Common myeloid progenitor, CD34-positive (primary cell): ENCODE results near the gene C10orf67.

Experiments used
- CTCF ChIA-PET: fragments of 350-600 bp; sonication (Branson Sonifier 250); formaldehyde crosslinking; loops from one replicate; lab custom pipeline; 2021; ENCODE audit warnings: antibody characterized with exemption; lab: Charles Lee
- POLR2A ChIA-PET: fragments of 350-600 bp; sonication (Branson Sonifier 250); formaldehyde crosslinking; loops from one replicate; lab custom pipeline; 2021; ENCODE audit warnings: antibody characterized with exemption; lab: Charles Lee
- DNase-seq, 3 donors: peaks; one replicate each; pipeline versions ENCODE4 v3.0.0 to v3.0.0-alpha.2; 2013
- H3K27ac ChIP-seq, 2 experiments: 1 replicate in 1 of 2; 2 replicates in 1 of 2; pipeline ENCODE4 v1.7.0; 2013; ENCODE audit warnings: inconsistent platforms in 2 of 2, low read length in 2 of 2, mild to moderate bottlenecking in 2 of 2, low read depth in 1 of 2, moderate library complexity in 1 of 2; ENCODE audit not compliant: severe bottlenecking in 2 of 2, insufficient read depth in 1 of 2, poor library complexity in 1 of 2
- H3K27me3 ChIP-seq, 5 experiments: replicated peaks in 2 of 5; 1 replicate in 3 of 5; 2 replicates in 2 of 5; pipeline versions ENCODE4 v1.6.1 to v1.7.0; 2013; ENCODE audit warnings: low read length in 4 of 5, mild to moderate bottlenecking in 2 of 5, moderate library complexity in 2 of 5, inconsistent platforms in 1 of 5; ENCODE audit not compliant: insufficient read depth in 5 of 5, control insufficient read depth in 4 of 5
- H3K36me3 ChIP-seq, 4 experiments: 1 replicate in 2 of 4; 2 replicates in 2 of 4; pipeline versions ENCODE4 v1.6.1 to v1.7.0; 2013; ENCODE audit warnings: low read length in 3 of 4, control low read depth in 1 of 4, mild to moderate bottlenecking in 1 of 4; ENCODE audit not compliant: control insufficient read depth in 4 of 4, insufficient read depth in 4 of 4
- H3K4me1 ChIP-seq, 4 experiments: 1 replicate in 3 of 4; 2 replicates in 1 of 4; pipeline versions ENCODE4 v1.6.1 to v1.7.1; 2013; ENCODE audit warnings: low read length in 3 of 4, mild to moderate bottlenecking in 3 of 4, control low read depth in 1 of 4, inconsistent platforms in 1 of 4, moderate library complexity in 1 of 4; ENCODE audit not compliant: control insufficient read depth in 4 of 4, insufficient read depth in 4 of 4; ENCODE audit errors: control extremely low read depth in 1 of 4
- H3K4me3 ChIP-seq, 7 experiments: 1 replicate in 4 of 7; 2 replicates in 3 of 7; pipeline versions ENCODE4 v1.5.1 to v1.7.0; 2013; ENCODE audit warnings: mild to moderate bottlenecking in 7 of 7, low read length in 6 of 7, moderate library complexity in 6 of 7, inconsistent platforms in 2 of 7, low read depth in 2 of 7, control low read depth in 1 of 7; ENCODE audit not compliant: insufficient read depth in 4 of 7, control insufficient read depth in 1 of 7; ENCODE audit errors: extremely low read depth in 1 of 7
- H3K9me3 ChIP-seq, 5 experiments: 1 replicate in 4 of 5; 2 replicates in 1 of 5; pipeline versions ENCODE4 v1.6.1 to v1.7.1; 2013; ENCODE audit warnings: low read length in 4 of 5, mild to moderate bottlenecking in 2 of 5, inconsistent platforms in 1 of 5, low read depth in 1 of 5, moderate library complexity in 1 of 5; ENCODE audit not compliant: control insufficient read depth in 4 of 5, insufficient read depth in 2 of 5; ENCODE audit errors: control extremely low read depth in 1 of 5
- WGBS: methylation state at CpG from one replicate; pipeline ENCODE4 v1.1.5; 2013; ENCODE audit not compliant: insufficient coverage; 5-methylcytosine and 5-hydroxymethylcytosine counted together

Gene C10orf67

GRCh38 chr10:23200586-23200985 lies 144.0 kb downstream of the C10orf67 start:
- H3K27me3 ChIP-seq, result peaks cover 37 to 99% (median 83%) of the 10 kb centered on the region in 5 experiments
- 10% methylated on average over 9 of the region's 12 CpGs for WGBS

GRCh38 chr10:23199768-23200511 lies 144.7 kb downstream of the C10orf67 start:
- ChIA-PET POLR2A (no interaction called here), CTCF (interaction anchor here (2.1 kb wide), 1 partner anchor 42 kb away, joined by 5 read pairs; no protein-coding TSS in a partner anchor)
- 3% methylated on average over 19 of the region's 30 CpGs for WGBS
- Histone ChIP-seq H3K27ac (no peak overlapping the region), H3K4me3 (no peak overlapping the region), H3K36me3 (no peaks in the 10 kb centered on the region), H3K4me1 (peaks cover 0 to 6% (median 2%) of the 10 kb centered on the region in 4 experiments), H3K9me3 (no peaks in the 10 kb centered on the region), H3K27me3 (peaks cover 38 to 100% (median 85%) of the 10 kb centered on the region in 5 experiments)
- DNase-seq, result no peak

More at GRCh38 chr10:23200586-23200985, 144.0 kb downstream of the C10orf67 start:
- no peak overlapping the region for H3K27ac ChIP-seq
- no peaks in the 10 kb centered on the region for H3K9me3 ChIP-seq
- DNase-seq, result no peak
- ChIA-PET POLR2A (no interaction called here), CTCF (no interaction called here)
- no peaks in the 10 kb centered on the region for H3K36me3 ChIP-seq
- no peak overlapping the region for H3K4me3 ChIP-seq
- H3K4me1 ChIP-seq, result peaks cover 0 to 3% (median 0%) of the 10 kb centered on the region in 4 experiments

GRCh38 chr10:23198940-23199767 lies 145.4 kb downstream of the C10orf67 start:
- ChIA-PET CTCF (interaction anchor here (2.1 kb wide), 1 partner anchor 41 kb away, joined by 5 read pairs; no protein-coding TSS in a partner anchor), POLR2A (no interaction called here)
- no peak for DNase-seq
- Histone ChIP-seq H3K27ac (no peak overlapping the region), H3K36me3 (no peaks in the 10 kb centered on the region), H3K4me3 (no peak overlapping the region), H3K4me1 (peaks cover 0 to 7% (median 3%) of the 10 kb centered on the region in 4 experiments), H3K27me3 (peaks cover 41 to 100% (median 85%) of the 10 kb centered on the region in 5 experiments), H3K9me3 (no peaks in the 10 kb centered on the region)
- 2% methylated on average over 57 of the region's 60 CpGs for WGBS

- ChIA-PET CTCF (interaction anchor here (2.1 kb wide), 1 partner anchor 41 kb away, joined by 5 read pairs; no protein-coding TSS in a partner anchor), POLR2A (no interaction called here)
- no peak overlapping the region for H3K4me3 ChIP-seq
- no peaks in the 10 kb centered on the region for H3K9me3 ChIP-seq
- H3K36me3 ChIP-seq, result no peaks in the 10 kb centered on the region
- no peak overlapping the region for H3K27ac ChIP-seq
- H3K4me1 ChIP-seq, result peaks cover 0 to 7% (median 3%) of the 10 kb centered on the region in 4 experiments
- WGBS, result 0% methylated on average over 13 of the region's 13 CpGs
- no peak for DNase-seq
- H3K27me3 ChIP-seq, result peaks cover 38 to 99% (median 84%) of the 10 kb centered on the region in 5 experiments
Measured at GRCh38 chr10:23198610-23198939, 146.0 kb downstream of the C10orf67 start.

GRCh38 chr10:23197416-23197861 lies 147.2 kb downstream of the C10orf67 start:
- peaks cover 28 to 99% (median 79%) of the 10 kb centered on the region in 5 experiments for H3K27me3 ChIP-seq
- 10% methylated on average over 12 of the region's 12 CpGs for WGBS
- POLR2A ChIA-PET, result no interaction called here

GRCh38 chr10:23196915-23197314 lies 147.7 kb downstream of the C10orf67 start:
- ChIA-PET POLR2A (no interaction called here), CTCF (no interaction called here)
- Histone ChIP-seq H3K27ac (no peak overlapping the region), H3K4me3 (no peak overlapping the region), H3K36me3 (no peaks in the 10 kb centered on the region), H3K9me3 (no peaks in the 10 kb centered on the region), H3K27me3 (peaks cover 25 to 98% (median 77%) of the 10 kb centered on the region in 5 experiments), H3K4me1 (peaks cover 0 to 21% (median 11%) of the 10 kb centered on the region in 4 experiments)
- DNase-seq, result no peak
- 20% methylated on average over 1 of the region's 3 CpGs for WGBS

More at GRCh38 chr10:23197416-23197861, 147.2 kb downstream of the C10orf67 start:
- Histone ChIP-seq H3K36me3 (no peaks in the 10 kb centered on the region), H3K4me3 (no peak overlapping the region), H3K27ac (no peak overlapping the region), H3K4me1 (peaks cover 0 to 17% (median 8%) of the 10 kb centered on the region in 4 experiments), H3K9me3 (no peaks in the 10 kb centered on the region)
- no peak for DNase-seq
- CTCF ChIA-PET, result no interaction called here
